GM21447 (cell line): ENCODE data around the gene PFN4.
"Not testable (repeated sequence)": the region's sequence is repeated elsewhere in the genome, so short reads cannot be mapped to it uniquely, and the experiment has no call there.

Experiments used
- ATAC-seq: cut with Tn5 transposase; IDR thresholded peaks from one replicate; pipeline ENCODE4 v1.9.1; 2021; ENCODE audit not compliant: unreplicated experiment

Gene PFN4

DNA sequence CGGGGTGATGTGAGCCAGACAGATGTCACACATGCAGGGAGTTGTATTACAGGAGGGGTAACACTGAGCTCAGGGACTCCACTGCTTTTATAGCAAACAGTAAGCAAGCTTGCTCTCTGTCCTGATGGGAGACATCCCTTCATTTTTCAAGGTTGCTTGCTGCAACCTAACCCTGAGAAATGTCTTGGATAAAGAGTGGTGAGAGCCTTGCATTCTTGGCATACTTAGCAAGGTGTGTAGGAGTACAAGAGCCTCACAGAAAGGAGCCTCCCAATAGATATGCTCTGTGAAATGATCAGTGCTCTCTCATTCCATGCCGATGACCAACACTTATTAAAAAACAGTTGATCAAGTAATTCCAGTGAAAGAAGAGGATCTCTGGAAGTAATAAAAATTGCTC lies 8.1 kb downstream of the PFN4 start:
- ATAC-seq = no peak

DNA sequence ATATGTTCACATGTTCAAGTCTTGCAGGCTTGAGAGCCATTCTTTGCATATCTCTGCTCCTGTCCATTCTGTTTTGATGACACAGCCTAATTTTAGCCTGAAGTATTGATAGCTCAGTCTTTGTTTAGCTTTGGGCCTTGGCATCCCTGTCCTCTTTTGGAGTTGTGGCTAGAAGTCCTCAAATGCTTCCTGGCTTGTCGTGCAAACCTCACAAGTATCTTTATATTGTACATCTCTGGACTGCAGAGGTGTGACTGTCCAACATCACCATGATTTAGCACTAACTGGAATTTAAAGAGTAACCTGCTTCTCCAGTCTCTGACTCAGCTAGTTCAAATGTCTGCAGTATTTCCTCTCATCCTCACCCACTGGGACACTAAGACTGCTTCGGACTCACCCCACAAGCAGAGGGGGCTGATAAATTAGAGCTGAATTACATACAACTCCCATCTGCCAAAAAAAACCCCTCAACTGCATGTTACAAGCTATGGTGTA lies 11.7 kb downstream of the PFN4 start:
- ATAC-seq = no peak

DNA sequence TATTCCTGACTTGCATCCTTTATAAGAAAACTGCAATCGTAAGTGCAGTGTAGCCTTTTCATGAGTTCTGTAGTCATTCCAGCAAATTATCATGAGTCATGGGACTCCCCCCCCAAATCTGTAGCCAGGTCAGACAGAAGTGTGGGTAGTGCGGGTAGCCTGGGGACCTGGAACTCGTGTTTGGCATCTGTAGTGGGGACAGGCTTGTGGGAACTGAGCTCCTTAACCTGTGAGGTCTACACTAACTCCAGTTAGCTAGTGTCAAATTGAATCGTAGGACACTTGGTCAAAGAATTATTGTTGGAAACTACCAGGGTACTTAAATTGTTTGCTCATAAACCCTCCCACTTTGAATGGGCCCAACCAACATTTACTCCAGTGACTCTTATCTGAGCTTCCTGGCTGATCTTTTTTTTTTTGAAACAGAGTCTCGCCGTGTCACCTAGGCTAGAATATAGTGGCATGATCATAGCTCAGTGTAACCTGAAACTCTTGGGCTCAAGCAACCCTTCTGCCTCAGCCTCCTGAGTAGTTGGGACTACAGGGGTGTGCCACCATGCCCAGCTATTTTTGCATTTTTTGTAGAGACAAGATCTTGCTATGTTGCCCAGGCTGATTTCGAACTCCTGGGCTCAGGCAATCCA lies 12.4 kb downstream of the PFN4 start:
- ATAC-seq = no peak

DNA sequence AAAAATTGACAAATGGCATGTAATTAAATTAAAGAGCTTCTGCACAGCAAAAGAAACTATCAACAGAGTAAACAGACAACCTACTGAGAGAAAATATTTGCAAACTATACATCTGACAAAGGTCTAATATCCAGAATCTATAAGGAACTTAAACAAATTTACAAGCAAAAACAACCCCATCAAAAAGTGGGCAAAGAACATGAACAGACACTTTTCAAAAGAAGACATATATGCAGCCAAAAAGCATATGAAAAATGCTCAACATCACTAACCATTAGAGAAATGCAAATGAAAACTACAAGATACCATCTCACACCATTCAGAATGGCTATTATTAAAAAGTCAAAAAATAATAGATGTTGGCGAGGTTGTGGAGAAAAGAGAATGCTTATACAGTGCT lies 13.7 kb downstream of the PFN4 start:
- ATAC-seq = not testable (repeated sequence)

DNA sequence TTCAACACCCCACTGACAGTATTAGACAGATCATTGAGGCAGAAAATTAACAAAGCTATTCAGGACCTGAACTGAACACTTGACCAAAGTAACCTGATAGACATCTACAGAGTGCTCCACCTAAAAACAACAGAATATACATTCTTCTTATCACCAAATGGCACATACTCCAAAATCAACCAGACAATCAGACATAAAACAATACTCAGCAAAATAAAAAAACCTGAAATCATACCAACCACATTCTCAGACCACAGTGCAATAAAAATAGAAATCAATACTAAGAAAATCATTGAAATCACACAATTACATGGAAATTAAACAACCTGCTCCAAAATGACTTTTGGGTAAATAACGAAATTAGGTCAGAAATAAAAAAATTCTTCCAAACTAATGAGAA lies 15.8 kb downstream of the PFN4 start:
- ATAC-seq = no peak

DNA sequence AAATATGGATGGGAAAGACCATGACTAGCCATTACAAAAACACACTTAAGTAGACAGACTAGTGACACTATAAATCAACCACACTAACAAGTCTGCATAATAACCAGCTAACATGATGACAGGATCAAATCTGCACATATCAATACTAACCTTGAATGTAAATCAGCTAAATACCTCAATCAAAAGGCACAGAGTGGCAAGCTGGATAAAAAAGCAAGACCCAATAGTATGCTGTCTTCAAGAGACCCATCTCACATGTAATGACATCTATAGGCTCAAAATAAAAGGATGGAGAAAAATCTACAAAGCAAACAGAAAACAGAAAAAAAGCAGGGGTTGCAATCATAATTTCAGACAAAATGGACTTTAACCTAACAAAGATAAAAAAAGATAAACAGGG lies 16.3 kb downstream of the PFN4 start:
- ATAC-seq = no peak

DNA sequence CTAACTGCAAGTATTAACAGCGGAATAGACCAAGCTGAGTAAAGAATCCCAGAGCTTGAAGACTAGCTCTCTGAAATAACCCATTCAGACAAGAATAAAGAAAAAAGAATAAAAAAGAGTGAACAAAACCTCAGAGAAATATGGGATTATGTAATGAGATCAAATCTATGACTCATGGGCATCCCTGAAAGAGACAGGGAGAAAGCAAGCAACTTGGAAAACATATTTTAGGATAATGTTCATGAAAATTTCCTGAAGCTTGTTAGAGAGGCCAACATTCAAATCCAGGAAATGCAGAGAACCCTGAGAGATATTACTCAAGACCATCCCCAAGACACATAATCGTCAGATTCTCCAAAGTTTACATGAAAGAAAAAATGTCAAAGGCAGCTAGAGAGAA lies 17.3 kb downstream of the PFN4 start:
- ATAC-seq = no peak

DNA sequence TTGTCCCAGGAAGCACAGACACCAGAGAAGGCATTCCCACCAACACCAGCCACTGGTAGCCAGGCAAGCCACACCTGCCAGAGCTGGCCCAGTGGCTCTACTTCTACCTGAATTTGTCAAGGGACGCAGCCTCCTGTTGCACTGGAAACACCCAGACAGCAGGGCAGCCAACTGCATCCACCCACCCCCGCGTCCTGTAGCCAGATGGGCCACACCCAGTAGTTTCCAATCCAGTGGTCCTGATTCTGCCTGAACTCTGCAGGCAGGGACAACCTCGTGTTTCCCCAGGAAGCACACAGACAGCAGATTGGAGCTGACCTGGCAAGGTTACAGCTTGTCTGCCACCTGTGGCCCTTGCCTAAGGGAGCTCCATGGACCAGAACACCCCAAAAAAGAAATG lies 18.2 kb downstream of the PFN4 start:
- no peak for ATAC-seq

DNA sequence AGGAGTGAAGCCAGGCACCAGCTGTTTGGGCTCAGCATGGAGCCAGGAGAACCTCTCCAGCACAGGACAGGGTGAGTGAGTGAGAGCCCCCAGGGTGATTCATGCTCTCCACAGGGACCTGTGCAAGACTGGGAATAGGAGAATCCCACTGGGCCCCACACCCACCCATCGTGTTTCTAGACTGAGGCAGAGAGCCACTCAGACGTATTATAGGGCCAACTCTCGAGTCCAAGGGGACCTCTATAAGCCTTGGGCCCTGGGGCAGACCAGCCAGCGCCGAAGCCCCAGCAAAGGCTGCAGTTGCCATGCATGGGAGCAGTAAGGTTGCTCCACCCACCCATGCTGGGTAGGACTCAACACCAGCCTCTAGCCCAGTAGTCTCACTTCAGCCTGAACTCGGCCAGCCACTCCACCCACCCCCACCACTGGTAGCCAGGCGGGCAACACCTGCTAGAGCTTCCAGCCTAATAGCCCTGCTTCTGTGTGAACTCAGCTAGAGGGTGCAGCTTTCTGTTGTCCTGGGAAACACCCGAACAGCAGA lies 19.0 kb downstream of the PFN4 start:
- ATAC-seq = no peak

DNA sequence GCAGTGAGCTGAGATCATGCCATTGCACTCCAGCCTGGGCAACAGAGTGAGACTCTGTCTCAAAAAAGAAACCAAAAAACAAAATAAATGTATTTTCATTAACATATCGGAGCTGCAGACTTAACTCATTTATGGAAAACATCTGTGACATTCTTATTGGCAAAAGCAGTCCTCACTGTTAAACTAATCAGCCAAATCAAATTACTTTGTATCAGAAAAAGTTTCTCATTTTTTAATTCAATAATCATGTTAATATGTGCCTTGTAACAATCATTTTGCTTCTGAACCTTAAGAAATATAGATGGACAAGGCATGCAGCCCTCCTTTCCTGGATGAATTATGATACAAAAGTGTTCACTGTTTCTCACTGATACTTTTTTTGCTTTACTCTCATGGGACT lies 20.5 kb downstream of the PFN4 start:
- ATAC-seq = no peak

DNA sequence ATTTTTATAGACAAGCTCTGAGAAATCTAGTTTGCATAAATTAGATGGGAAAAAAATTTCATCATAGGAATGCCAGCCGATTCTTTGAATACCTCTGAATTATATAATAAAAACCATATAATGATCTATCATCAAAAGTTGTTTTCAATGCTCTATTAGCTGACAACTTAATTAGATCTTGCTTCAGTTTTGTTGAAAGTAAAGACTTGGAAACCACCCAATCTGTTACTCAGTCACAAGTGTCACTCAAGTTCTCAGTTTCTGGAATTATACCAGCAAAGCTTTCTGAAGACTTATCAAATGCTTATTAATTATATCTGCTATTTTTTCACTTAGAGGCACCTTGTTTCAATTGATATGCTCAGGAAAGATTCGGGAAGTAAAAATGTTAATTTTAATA lies 21.1 kb downstream of the PFN4 start:
- ATAC-seq = no peak

DNA sequence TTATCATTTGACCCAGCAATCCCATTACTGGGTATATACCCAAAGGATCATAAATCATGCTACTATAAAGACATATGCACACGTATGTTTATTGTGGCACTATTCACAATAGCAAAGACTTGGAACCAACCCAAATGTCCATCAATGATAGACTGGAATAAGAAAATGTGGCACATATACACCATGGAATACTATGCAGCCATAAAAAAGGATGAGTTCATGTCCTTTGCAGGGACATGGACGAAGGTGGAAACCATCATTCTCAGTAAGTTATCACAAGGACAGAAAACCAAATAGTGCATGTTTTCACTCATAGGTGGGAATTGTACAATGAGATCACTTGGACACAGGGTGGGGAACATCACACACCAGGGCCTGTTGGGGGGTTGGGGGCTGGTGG lies 22.4 kb downstream of the PFN4 start:
- ATAC-seq = not testable (repeated sequence)

DNA sequence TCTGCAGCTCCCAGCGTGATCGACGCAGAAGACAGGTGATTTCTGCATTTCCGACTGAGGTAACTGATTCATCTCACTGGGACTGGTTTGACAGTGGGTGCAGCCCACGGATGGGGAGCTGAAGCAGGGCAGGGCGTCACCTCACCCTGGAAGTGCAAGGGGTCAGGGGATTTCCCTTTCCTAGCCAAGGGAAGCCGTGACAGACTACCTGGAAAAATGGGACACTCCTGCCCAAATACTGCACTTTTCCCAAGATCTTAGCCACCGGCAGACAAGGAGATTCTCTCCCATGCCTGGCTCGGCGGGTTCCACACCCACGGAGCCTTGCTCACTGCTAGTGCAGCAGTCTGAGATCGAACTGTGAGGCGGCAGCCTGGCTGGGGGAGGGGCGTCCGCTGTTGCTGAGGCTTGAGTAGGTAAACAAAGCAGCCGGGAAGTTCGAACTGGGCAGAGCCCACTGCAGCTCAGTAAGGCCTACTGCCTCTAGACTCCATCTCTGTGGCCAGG lies 27.9 kb downstream of the PFN4 start:
- not testable (repeated sequence) for ATAC-seq

DNA sequence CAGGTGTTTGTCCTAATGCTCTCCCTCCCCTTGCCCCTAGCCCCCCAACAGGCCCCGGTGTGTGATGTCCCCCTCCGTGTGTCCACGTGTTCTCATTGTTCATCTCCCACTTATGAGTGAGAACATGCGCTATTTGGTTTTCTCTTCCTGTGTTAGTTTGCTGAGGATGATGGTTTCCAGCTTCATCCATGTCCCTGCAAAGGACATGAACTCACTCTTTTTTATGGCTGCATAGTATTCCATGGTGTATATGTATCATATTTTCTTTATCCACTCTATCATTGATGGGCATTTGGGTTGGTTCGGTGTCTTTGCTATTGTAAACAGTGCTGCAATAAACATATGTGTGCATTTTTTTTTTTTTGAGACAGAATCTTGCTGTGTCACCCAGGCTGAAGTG lies 29.9 kb downstream of the PFN4 start:
- ATAC-seq = not testable (repeated sequence)

DNA sequence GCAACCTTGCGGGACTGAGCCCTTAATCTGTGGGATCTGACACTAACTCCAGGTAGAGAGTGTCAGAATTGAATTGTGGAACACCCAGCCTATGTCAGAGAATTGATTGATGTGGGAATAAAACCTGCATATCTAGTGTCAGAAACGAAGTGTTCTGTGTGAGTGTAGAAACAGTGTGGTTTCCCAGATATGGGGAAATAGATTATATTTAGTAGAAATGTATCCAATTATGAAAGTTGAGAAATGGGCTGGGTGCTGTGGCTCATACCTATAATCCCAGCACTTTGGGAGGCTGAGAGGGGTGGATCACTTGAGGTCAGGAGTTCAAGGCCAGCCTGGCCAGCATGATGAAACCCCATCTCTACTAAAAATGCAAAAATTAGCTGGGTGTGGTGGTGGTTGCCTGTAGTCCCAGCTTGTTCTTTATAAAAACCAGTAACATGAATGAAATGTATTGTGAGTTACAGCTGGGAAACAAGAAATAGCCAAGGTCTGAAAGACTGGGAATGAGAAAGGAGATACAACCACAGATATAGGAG lies 34.2 kb downstream of the PFN4 start:
- no peak for ATAC-seq

DNA sequence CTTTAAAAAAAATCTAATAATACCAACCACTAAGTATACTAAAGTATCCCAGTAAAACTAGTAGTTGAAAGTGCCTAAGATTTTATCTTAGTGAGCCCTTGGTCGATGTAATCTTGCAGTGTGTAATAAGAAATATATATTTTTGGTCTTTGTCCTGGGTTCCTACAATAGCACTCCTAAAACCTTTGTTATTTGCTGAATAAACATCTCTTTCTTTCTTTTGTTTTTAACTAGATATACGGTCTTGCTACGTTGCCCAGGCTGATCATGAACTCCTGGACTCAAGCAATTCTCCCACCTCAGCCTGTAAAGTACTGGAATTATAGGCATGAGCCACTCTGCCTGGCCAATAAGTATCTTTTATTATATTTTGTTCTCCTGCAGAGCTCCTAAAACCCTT lies 36.1 kb downstream of the PFN4 start:
- no peak for ATAC-seq

DNA sequence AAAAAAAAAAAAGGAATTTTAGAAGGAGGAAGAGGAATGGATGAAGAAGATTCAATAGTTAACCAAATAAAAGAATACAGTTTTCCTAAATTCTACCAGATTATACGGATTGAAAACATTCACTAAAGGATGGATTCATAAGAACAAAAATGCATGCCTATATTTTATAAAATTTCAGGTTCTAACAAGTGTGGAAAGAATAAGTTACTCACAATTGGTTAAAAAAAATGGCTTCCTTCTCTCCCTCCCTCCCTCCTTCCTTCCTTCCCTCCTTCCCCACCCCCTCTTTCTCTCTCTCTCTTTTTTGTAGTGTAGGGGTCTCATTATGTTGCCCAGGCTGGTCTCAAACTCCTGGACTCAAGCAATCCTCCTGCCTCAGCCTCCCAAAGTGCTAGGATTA lies 36.9 kb downstream of the PFN4 start:
- no peak for ATAC-seq

DNA sequence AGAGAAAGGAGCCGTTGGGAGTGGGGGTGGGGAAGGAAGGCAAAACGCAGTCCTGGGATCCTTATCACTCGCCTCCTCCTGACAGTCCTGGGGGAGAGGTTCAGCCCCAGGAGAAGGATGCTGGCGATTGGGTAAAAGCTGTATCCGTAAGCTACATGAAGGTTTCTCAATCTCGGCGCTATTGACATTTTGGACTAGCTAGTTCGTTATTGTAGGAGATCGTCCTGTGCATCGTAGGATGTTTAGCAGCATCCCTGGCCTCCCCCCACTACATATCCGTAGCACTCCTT lies 38.0 kb downstream of the PFN4 start:
- ATAC-seq = no peak

DNA sequence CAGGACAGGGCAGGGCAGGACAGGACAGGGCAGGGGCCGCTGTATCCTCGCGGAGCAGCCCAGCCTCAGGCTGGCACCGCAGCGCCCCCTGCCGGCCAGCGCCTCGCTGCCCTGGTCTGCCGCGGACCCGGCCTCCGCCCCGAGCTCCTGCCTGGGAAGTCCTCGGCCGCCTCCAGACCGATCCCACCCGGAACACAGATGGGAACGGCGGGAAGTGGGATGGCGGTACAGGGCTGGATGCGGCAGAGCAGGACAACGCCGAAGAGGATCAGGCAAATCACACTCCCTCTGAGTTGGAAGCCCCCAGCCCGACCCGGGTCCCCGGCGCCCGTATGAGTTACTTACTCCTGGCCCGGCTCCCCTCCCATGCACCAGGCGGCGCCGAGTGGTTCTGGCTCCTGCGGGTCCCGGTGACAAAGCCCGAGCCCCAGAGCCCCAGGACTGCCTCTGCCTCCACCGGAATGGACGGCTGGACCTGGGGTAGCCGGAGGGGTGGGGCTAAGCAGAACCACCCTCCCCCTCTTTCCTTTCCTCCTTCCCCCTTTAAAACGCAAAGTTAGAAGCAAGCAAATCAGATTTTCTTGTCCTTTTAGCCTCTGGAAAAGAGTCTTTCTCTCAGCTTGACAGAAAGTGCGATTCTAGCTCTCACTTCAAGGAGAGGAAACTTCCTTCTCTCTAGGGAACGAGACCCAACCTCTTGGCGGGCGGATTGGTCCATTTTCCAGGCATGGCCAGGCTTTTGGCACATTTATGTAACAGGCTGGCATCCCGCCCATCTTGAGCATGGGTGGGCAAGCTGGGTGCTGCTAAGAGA lies 38.5 kb downstream of the PFN4 start, which contains the start of gene TP53I3:
Gene TP53I3 (minus strand): TSS at position 449 of the 814 bp plus-strand sequence. CDS start 508 bp downstream, outside the sequence.
- ATAC-seq = peak; percentile 71

DNA sequence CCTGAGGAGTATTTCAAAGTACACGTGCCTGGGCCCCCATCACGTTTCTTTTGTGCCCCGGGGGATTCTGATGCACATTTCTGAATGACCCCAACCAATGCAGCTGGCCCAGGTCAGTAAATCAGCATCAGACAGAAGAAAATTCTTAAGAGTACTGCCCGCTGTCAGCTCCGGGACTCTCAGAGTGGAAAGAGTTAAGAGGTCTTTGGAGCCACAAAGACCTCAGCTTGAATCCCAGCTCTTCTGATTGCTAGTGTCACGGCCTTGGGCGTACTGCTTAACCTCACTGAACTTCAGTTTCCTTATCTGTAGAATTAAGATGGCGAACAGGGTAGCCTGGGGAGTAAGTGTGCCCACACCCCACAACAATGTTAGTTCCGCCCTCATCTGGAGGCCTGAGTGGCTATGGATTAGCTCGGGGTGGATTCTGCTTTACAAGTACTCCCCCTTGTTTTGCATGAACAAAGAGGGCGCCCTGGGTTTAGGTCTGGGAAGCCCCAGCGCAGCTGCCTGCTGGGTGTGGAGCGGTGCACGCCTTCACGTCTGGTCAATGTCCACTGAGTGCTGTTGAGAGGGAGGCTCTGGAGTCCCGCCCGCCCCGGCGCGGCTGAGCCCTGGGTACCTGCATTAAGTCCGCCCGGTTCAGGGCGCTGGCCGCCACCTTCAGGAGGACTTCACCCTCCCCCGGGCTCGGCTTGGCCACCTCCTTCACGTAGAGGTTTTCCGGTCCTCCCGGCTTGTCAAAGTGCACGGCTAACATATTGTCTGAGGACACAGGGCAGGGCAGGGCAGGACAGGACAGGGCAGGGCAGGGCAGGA lies 39.4 kb downstream of the PFN4 start:
- ATAC-seq = peak; percentile 85
